GM19239 (cell line): ENCODE measurements around the gene LRRC45.

ENCODE experiments used
- DNase-seq: peaks from one replicate; pipeline ENCODE4 v3.0.0; 2011; ENCODE audit warnings: low spot score; ENCODE audit not compliant: insufficient read length
- FAIRE-seq: peaks from 2 replicates; lab custom pipeline; 2011; peaks lifted over from hg19 to GRCh38; lab: Jason Lieb, UNC

LRRC45 gene

DNA sequence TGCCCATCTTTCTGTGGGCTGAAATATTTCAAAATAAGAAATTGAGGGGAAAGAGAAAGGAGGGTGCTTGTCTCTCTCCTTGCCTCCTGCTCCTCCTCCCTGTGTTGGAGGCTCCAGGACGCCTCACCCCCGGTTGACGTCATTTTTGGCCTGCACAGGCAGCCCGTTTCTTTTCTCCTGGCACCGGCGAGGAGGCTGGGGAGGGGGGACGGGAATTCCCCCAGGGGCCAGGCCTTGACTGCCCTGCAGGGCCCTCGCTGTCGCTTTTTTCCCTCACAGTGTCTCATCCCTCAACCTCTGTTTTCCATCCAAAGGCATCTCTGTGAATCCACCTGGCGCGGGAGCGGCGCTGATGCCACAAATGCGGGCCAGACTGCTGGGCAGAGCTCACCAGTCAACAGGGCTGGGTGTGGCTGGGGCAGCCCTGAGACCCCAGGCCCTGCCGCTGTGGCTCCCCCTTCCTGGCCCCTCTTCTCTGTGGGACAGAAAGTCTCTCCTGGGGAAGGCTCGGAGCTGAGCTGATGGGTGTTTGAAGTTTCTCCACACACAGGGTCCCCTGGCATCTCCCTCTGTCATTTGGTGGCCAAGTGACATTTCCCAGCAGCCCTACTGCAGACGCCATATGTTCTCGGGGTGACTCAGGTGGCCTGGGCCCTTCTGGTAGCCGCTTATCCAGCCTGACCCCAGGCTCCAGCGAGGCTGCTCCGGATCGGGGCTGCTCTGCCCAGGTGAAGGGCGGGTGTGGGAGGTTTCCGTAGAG, 16.5 kb upstream of the LRRC45 start:
- DNase-seq (no peak), FAIRE-seq (no peak)

DNA sequence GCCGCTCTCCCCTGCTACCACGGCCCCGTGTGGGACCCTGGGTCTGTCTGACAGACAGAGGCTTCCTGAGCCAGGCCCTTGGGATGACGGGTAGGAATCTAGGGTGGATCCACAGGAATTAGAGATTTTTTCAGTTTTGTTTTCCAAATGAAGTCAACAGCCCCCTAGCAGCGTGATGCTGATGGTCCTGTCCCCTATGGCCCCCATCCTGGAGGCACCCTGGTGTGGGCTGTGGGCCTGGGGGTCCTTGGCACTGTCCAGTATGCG, 15.9 kb upstream of the LRRC45 start:
- no peak for FAIRE-seq
- DNase-seq, result no peak

DNA sequence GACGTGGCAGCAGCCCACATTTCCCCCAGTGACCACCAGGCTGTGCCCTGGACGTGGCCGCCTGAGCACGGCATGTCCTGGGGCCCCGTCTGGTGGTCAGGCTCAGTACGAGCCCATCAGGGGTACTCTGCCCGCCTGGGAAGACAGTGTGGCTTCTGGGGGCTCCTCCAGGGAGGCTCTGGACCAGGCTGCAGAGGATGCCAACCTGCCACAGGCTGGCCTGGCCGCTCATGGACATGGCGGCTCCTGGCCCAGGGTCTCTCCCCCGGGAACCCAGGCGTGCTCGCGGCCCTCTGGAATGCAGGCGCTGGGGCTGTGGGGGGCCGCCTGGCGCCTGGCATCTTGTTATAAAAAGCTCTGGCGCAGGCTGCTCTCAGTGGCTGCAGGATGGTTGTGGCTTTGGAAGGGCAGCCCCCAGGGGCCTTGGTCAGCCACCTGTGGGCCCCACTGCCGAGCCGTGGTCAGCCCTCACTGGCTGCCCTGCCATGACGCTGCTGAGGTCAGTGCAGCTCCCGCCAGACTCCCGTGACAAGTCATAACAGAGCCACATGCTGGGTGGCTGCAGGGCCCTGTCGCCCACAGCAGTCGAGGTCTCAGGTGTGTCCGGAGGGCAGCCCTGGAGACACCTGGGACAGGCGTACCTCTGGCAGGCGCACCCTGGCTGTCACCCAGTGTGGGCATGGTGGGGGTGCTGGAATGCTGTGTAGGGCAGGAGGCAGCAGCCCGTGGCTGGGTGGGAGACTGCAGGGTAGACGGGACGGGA, 15.4 kb upstream of the LRRC45 start:
- DNase-seq, result no peak
- FAIRE-seq, result no peak

DNA sequence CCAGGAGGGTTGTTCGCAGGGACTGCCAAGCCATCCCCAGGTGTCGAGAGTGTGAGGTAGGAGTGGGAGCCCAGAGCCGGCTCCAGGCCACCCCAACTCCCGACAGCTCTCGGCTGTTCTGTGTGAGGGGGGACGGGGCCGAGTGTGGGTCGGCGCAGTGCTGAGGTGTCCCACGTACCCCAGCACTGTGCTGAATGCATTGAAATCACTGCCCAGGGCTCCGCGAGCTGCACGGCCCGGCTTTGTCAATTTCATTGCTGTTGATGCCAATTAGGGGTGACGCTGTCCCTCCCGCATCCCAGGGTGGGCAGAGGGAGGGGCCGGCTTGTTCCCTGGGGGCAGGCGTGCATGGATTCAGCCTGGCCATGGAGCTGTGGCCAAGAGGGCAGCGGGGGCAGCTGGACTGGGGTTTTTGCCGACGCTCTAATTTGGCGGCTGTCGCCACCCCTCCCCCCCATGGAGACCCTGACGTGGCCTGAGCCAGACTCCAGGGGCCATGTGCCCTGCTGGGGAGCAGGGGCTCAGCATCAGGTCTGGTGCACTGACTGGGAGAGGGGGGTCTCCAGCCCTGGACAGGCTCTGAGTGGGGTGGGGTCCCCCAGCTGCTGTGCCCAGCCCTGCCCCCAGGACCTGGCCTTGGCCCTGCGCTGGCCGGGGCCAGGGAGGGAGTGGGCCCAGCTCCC, 14.7 kb upstream of the LRRC45 start:
- FAIRE-seq (no peak), DNase-seq (no peak)

DNA sequence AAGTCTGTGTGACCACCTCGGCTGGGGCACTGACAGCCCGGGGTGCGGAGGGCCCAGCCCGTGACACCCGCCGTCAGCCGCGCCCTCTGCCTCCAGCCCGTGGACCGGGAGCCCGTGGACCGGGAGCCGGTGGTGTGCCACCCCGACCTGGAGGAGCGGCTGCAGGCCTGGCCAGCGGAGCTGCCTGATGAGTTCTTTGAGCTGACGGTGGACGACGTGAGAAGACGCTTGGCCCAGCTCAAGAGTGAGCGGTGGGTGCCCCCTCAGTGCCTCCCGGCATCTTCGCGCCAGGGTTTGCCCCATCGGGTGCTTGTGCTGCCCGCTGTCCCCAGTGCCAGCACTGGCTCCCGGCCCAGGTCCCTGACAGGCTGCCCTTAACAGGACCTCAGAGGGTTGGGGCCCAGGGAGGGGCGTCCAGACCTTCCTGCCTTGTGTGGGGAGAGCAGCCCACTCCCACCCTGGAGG, 14.1 kb upstream of the LRRC45 start:
- DNase-seq (no peak), FAIRE-seq (no peak)

DNA sequence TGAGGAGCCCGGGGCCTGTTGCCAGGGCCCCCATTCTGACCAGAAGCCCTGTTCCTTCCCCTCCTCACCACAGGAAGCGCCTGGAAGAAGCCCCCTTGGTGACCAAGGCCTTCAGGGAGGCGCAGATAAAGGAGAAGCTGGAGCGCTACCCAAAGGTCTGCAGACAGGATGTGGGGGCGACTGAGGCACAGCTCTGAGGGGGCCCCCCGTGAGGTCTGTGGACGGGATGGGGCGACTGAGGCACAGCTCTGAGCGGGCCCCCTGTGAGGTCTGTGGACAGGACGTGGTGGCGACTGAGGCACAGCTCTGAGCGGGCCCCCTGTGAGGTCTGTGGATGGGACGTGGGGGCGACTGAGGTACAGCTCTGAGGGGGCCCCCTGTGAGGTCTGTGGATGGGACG, 13.7 kb upstream of the LRRC45 start:
- DNase-seq, result no peak
- FAIRE-seq, result no peak

DNA sequence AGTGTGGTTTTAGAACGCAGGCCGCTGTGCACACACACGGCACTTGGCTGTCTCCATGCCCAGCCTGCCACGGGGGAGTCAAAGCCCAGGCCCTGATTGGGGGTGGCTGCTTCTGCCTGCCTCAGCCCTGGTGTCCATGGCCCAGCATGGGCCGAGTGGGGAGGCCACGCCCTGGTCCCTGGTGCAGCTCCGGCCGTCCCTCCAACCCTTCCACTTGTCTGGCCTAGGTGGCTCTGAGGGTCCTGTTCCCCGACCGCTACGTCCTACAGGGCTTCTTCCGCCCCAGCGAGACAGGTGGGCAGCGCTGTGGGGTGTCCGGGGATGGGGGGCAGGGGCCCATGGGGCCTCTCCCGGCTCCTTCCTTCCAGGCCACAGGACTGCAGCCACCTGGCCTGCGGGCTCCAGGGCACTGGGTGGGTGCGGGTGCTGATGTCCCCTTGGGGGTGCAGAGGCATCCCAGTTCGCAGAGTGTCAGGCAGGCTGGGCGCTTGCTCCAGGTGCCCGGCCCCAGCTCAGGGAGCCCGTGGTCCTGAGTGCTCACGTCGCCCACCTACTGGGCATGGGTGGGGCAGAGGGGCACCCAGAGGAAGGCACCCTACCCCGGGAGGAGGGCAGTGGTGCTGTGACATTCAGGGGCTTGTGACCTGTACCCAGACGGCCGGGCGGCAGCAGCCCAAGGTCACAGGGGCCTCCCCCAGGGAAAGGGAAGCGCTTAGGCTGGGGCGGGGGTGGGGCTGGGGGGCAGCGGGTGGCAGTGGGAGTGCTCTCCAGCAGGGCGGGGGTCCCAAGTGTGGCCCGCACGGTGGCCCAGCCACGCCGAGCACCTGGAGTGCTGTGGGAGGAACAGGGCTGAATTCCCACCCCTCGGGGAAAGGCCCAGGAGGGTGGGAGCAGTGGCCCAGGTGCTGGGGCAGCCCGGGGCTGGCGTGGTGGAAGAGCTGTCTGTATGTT, 12.3 kb upstream of the LRRC45 start:
- no peak for FAIRE-seq
- no peak for DNase-seq

DNA sequence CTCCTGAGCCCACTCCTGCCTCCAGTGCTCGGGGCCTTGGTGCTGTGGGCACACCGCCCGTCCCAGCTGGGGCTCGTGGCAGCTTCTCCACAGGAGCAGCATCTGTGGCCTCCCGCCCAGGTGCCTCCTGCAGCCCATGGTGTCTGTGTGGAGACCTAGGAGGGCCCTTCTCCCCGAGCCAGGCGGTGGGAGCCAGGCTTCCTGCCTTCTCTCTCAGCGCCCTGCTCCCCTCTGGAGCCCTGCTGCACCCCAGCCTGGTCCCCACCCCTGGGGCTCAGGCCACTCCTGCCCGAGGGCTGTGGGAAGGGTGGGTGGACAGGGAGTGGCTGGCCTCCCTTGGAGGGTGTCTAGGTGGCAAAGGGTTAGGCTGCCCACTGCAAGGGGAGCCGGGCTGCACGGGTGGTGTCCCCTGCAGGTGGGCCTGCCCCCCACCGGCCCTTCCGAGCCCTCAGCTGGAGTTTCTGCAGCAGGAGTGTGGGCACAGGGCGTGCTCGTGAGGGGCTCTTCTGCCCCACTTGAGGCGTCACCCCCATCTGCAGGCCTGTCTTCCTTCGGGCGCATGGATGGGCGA, 11.4 kb upstream of the LRRC45 start:
- DNase-seq (no peak), FAIRE-seq (no peak)

DNA sequence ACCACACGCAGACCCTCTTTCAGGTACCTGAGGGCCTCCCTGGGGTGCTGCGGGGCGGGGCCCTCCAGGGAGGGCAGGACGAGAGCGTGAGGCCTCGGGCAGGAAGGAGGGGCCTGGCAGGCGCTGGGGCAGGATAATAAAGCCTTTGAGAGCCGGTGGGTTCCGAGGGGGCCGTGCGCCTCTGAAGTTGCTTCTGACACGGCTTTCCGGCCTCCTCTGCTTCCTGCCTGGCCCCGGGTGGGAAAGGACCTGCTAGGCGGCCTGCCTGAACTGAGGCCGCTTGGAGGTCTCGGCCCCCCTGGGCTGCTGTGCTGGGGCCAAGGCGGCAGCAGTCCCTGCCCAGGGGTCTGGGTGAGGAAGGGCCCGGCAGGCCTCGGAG, 10.9 kb upstream of the LRRC45 start:
- FAIRE-seq, result no peak
- no peak for DNase-seq

DNA sequence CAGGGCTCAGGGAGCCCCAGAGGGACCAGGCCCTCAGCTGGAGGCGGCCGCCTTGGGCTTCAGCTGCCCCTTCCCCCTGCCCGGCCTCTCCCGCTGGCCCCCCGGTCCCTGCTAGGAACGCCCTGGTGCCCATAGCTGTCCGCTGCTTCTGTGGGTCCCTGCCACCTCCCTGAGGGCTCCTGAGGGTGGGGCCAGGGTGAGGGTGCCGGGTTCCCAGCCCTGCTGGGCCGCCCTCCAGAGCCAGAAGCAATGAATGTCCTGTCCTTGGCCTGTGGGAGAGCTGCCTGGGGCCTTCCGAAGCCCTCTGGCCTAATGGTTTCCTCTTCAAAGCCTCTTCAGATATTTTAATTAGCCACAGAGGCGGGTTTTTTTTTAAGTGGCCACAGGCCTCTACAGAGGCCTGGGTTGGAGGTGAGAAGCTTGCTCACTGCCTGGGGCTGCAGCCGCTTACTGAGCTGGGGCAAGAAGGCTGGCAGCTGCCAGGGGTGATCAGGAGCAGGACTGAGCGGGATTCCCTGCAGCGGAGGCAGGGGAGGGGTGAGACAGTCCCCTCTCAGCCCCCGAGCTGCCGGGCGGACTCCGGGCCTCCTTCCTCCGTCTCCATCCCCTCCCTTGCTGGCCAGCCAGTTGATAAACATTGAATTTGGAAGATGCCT, 10.3 kb upstream of the LRRC45 start:
- no peak for DNase-seq
- no peak for FAIRE-seq

DNA sequence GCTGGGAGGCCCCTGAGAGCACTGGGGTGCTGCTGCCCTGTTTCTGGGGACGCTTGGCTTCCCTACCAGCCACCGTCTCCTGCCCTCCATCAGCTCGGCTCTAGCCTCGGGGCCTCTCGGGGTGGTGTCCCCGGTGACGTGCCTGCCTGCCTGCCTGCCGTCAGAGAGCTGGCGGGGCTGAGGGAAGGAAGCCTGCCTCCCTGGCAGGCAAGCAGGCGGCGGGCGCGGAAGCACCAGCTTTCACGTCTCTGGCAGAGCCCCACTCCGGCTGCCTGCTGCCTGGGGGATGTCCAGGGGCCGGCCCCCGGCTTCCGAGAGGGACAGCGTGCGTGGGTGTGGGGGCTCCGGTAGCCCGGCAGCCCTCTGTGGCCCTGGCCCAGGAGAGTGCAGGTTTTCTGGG, 9.8 kb upstream of the LRRC45 start:
- no peak for FAIRE-seq
- no peak for DNase-seq

DNA sequence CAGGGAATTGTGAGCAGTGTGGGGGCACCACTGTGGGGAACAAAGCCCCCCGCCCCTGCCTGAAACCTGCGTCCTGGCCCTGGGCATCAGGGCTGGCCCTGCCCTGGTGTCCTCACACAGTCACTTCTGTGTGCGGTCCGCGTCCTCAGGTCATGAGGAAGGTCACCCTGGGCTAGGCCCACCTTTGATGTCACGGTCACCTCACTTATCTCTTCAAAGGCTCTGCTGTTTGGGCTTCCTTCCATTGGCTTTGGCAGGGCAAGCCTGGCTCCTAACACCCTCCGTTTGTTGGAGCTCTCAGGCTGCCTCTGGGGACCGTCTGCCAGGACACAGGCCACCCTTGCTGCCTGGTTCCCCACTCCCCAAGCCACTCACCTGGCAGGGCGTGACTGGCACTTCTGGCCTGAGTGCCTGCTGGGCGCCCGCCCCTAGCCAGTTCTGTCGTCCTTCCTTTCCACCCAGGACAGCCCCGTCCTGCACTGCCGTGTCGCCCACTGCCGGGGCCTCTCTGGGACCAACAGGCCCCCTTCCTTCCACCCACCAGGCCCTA, 9.3 kb upstream of the LRRC45 start:
- FAIRE-seq, result no peak

DNA sequence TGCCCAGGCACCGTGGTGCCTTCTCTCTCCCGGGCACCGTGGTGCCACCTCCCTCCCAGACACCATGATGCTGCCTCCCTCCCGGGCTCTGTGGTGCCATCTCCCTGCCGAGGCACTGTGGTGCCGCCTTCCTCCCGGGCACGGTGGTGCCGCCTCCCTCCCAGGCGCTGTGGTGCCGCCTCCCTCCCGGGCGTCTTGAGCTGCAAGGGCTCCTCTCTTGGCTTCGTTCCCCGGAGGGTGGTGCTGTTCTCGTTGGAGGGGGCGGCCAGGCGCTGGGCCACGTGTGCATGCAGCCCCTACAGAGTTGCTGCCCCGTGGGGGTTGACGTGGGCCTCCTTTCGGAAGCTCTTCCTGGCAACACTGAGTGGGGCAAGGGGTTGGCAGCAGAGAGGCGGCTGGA, 8.7 kb upstream of the LRRC45 start:
- no peak for FAIRE-seq

More for the DNA sequence above, 9.3 kb upstream of the LRRC45 start:
- DNase-seq, result no peak

DNA sequence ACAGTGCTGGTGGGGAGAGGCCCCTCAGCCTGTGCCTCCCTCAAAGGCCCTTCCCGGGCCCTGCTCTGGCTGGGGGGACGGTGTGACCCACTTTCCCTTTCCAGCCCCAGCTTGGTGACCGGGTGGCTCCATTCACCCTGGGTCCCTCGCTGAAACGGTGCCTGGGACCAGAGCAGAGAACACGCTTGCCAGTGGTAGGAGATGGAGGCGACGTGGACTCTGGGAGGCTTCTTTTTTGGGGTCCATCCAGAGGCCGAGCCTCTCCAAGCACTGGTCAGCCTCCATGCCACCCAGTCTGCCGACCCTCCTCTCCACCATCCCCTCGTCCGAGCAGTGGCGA, 8.2 kb upstream of the LRRC45 start:
- no peak for FAIRE-seq
- DNase-seq, result no peak

More for the DNA sequence above, 8.7 kb upstream of the LRRC45 start:
- DNase-seq, result no peak

DNA sequence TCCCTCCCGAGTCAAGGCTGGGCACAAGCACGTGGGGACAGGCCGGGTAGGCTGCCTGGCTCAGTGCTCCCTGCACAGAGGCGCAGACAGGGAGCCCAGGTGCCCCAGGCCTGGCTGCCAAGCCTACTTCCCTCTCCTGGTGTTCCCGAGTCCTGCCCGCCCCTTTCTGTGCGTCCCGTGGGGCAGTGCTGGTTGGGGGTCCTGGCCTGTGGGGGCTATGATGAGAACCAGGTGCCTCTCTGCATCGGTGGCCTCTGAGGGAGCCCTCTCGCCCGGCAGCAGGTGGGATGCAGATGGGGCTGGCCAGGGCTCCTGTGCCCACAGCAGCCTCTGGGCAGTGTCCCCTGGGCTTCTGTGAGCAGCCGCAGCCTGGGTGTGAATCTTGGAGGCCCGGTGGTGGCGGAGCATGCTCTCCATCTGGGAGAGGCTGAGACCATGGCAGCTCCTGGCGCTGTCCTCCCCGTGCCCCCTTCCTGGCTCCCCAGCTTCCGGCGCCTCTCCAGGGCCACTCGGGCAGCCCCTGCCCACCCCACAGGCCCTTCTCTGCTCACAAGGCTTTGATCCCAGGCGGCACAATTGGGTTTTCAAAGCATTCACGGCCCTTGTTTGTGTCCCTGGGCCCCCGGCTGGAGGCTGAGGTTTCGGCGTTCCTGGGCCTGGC, 7.7 kb upstream of the LRRC45 start:
- no peak for DNase-seq
- FAIRE-seq, result no peak

DNA sequence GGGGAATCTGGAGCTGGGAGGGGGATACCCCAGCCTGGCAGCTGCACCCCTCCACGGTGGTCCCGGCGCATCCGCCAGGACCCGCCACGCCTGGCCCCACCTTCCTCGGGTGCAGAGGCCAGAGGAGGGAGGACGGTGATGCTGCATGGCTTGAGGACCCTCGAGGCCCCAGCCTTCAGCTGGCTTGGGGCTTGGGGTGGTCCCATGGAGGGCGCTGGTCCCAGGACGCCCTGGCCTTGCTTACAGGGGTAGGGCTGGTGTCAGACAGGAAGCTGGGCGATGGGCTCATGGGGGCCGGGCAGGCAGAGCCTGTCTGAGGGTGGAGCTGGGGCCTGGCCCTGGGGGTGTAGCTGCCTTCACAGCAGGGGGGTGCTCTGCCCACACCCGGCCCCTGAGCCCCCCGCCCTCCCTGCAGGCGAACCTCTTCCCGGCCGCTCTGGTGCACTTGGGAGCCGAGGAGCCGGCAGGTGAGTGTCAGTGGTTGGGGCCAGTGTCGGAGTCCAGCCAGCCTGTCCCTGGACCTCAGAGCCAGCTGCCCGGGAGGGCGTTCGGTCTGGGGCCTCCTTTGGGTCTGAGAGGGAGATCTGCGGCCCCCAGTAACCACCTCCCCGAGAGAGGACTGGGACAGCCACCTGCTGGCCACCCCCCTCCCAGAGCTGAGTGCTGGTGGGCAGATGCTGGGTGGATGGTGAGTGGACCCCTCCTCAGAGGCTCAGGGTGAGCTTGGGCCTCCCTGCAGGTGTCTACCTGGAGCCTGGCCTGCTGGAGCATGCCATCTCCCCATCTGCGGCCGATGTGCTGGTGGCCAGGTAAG, 6.8 kb upstream of the LRRC45 start:
- FAIRE-seq, result no peak

DNA sequence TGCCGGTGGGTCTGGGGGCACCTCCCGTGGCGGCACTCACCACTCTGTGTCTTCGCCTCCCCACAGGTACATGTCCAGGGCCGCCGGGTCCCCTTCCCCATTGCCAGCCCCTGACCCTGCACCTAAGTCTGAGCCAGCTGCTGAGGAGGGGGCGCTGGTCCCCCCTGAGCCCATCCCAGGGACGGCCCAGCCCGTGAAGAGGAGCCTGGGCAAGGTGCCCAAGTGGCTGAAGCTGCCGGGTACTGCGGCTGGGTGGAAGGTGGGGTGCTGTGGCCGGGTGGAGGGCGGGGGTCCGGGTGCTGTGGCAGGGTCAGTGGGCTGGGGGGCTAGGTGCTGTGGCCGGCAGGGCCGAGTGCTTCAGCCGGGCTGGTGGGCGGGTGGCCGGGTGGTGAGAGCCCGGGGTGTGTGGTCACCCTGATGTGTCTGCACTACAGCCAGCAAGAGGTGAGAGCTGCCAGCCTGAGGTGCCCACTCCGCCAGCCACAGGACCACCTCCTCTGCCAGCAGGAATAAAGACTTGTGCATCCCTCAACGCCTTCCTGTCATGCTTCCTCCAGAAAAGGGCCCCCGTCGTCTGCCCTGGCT, 6.1 kb upstream of the LRRC45 start:
- DNase-seq (no peak), FAIRE-seq (no peak)

More for the DNA sequence above, 6.8 kb upstream of the LRRC45 start:
- DNase-seq, result no peak
